ENCODE measurements around the gene TEF. TPM values are rescaled to one million over a fixed set of nuclear protein-coding genes. Genes with fewer than 3 reads are reported as not detected.
A peak's percentile ranks its signal among the peaks of the same experiment; 100 is the strongest.
"Not testable (repeated sequence)": the region's sequence is repeated elsewhere in the genome, so short reads cannot be mapped to it uniquely, and the experiment has no call there.

TEF gene
- polyA plus RNA-seq, 1 of the 3 experiments (the other 2 are of a cell fraction) = 3.6 TPM

DNA sequence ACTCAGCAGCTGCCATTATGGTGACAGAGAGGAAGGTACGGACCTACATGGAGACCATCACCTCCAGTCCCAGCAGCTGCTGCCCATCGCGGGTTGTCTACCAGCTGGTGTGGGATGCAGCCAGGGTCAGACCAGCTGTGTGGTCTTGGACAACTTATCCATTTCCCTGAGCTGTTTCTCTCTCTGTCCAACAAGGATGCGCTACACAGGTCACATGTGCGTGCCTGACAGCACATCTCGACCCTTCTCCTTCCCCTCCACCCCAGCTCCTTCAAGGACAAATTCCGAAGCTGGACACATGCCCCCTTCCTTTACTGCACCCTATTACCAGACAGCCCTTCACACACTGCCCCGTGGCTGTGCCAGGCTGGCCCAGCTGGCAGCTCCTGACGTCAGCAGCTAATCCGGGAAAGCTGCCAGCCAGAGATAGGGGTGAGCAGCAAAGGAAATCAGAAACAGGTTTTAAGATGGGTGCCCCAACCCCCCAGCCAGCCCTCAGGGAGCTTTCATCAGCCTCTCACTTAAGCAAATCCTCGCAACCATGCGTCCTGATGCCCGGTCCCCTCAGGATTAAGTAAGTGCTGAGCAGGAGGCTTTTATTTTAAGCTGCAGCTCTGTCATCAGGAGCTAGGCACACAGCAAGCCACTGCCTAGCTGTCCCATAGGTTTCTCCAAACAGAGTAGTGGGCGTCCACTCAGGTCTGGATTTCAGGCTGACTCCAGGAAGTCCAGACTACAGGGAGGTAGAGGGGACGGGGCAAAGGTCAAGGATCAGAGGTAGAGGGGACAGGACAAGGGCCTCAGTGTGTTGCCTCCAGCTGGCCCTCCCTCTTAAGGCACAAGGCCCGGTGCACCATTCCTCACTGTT lies 20.3 kb downstream of the TEF start (continued):
- TF ChIP-seq, protein P1, sequence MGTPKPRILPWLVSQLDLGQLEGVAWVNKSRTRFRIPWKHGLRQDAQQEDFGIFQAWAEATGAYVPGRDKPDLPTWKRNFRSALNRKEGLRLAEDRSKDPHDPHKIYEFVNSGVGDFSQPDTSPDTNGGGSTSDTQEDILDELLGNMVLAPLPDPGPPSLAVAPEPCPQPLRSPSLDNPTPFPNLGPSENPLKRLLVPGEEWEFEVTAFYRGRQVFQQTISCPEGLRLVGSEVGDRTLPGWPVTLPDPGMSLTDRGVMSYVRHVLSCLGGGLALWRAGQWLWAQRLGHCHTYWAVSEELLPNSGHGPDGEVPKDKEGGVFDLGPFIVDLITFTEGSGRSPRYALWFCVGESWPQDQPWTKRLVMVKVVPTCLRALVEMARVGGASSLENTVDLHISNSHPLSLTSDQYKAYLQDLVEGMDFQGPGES (IDR thresholded peaks at IDR 0.05; ENCODE audit: low read depth, low read length) = no peak
- TF ChIP-seq, protein P2, sequence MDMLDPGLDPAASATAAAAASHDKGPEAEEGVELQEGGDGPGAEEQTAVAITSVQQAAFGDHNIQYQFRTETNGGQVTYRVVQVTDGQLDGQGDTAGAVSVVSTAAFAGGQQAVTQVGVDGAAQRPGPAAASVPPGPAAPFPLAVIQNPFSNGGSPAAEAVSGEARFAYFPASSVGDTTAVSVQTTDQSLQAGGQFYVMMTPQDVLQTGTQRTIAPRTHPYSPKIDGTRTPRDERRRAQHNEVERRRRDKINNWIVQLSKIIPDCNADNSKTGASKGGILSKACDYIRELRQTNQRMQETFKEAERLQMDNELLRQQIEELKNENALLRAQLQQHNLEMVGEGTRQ (IDR thresholded peaks at IDR 0.05; ENCODE audit: borderline replicate concordance, low read depth, low read length) = no peak
- TF ChIP-seq FOXJ3 (CRISPR knock-in tag; IDR thresholded peaks at IDR 0.05) (0 out of 2 replicates have a peak, but pooled peaks have one; percentile 24), MXI1 (IDR thresholded peaks at IDR 0.05; ENCODE audit: low read depth, low read length) (no peak), CHD2 (IDR thresholded peaks at IDR 0.05; ENCODE audit: low read length, partially characterized antibody) (peak; percentile 64)

DNA sequence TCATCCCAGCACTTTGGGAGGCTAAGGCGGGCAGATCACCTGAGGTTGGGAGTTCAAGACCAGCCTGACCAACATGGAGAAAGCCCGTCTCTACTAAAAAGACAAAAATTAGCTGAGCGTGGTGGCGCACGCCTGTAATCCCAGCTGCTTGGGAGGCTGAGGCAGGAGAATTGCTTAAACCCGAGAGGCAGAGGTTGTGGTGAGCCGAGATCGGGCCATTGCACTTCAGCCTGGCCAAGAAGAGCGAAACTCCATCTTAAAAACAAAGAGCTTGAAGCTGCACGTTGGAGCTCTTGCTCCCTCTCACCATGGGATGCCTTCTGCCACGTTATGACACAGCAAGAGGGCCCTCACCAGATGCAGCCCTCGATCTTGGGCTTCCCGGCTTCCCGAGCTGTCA lies 21.1 kb downstream of the TEF start:
- CTCF ChIA-PET = interaction anchor here (1.1 to 5.7 kb wide), 9 partner anchors 21 to 218 kb away, joined by 3 to 69 read pairs (median 6); partner anchors contain the start of genes DESI1, TEF and XRCC6

DNA sequence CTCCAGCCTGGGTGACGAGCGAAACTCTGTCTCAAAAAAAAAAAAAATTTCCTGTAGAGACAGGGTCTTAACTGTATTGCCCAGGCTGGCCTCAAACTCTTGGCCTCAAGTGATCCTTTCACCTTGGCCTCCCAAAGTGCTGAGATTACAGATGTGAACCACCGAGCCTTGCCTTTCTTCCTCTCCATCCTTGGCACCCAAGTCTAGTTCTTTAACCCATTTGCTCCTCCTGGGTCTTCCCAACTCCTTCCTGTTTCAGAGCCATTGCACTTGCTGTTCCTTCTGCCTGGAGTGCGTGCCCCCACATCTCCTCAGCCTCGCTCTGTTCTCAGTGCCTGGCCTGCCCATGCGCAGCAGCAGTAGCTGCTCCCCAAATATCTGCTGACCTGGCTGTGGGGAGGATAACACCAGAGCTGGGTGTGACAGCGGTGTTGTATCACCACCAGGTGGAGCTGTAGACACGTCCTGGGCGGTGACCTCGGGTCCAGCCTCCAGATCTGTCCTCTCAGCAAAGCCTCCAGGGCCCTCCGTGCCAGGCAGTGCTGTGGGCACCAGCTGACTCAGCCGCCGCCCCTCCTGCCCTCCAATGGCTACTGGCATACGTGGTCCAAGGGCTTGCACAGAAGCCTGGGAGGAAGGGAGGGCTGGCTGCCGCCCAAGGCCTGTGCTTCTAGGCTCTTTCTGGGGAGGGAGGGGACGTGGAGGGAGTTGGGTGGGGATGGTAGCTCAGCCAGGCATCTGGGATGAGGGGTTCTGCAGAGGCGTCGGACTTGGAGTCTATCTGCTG lies 22.0 kb downstream of the TEF start:
- Histone ChIP-seq H3K9me2 (no peaks in the 10 kb centered on the region), H3K4me3 (ENCODE audit: low read depth in 2 of 2, low read length in 1 of 2) (no peak overlapping the region; a peak in 1 of 4 replicates), H4K20me1 (ENCODE audit: insufficient read depth) (no peaks in the 10 kb centered on the region), H3K9me3 (no peaks in the 10 kb centered on the region), H3F3A (replicated peaks; ENCODE audit: insufficient read depth) (no peaks in the 10 kb centered on the region), H3K9ac (no peak overlapping the region), H3K36me3 (replicated peaks in 1 of 2; ENCODE audit: control insufficient read depth in 1 of 2, insufficient read depth in 2 of 2, low read length in 1 of 2) (no peaks in the 10 kb centered on the region), H3K27me3 (ENCODE audit: insufficient read depth) (no peaks in the 10 kb centered on the region), H3K4me2 (no peak overlapping the region), H2AFZ (ENCODE audit: low read depth) (no peak overlapping the region), H3K79me2 (ENCODE audit: insufficient read depth) (no peaks in the 10 kb centered on the region), H3K27ac (ENCODE audit: low read depth in 2 of 2, low read length in 1 of 2) (no peak overlapping the region; a peak in 1 of 4 replicates), H3K4me1 (ENCODE audit: control insufficient read depth in 1 of 2, insufficient read depth in 2 of 2, low read depth in 1 of 2, low read length in 1 of 2) (peaks cover 10 to 16% of the 10 kb centered on the region in 2 experiments; a peak in 2 of 4 replicates)
- 40% methylated on average over 7 of the region's 18 CpGs for WGBS (ENCODE audit: low lambda C conversion rate)
- peak; percentile 82 for DNase-seq
- CTCF ChIA-PET = interaction anchor here (0.6 to 5.7 kb wide), 25 partner anchors 9 to 489 kb away, joined by 3 to 69 read pairs (median 4); partner anchors contain the start of genes TEF and TOB2
- POLR2A ChIA-PET = interaction anchor here (0.9 to 3.0 kb wide), 6 partner anchors 9 to 120 kb away, joined by 3 to 15 read pairs (median 4); partner anchors contain the start of genes ACO2, PHF5A, TEF and TOB2
- TF ChIP-seq TAF1 (IDR thresholded peaks at IDR 0.05; ENCODE audit: borderline replicate concordance, low read depth, low read length) (no peak), MEF2A (IDR thresholded peaks at IDR 0.05; ENCODE audit: borderline replicate concordance, low read depth) (no peak), MXI1 (IDR thresholded peaks at IDR 0.05; ENCODE audit: low read depth, low read length) (no peak), PBX3 (IDR thresholded peaks at IDR 0.05) (no peak), GABPA (IDR thresholded peaks at IDR 0.05; ENCODE audit: low read depth) (no peak), FOXJ3 (CRISPR knock-in tag; IDR thresholded peaks at IDR 0.05) (no peak), TEAD4 (IDR thresholded peaks at IDR 0.05; ENCODE audit: borderline replicate concordance, insufficient read depth) (no peak), TCF12 (IDR thresholded peaks at IDR 0.05) (no peak), RCOR1 (IDR thresholded peaks at IDR 0.05; ENCODE audit: low read length) (no peak), NRF1 (IDR thresholded peaks at IDR 0.05; ENCODE audit: low read depth, low read length) (peak; percentile 54)
- TF ChIP-seq, protein P3, sequence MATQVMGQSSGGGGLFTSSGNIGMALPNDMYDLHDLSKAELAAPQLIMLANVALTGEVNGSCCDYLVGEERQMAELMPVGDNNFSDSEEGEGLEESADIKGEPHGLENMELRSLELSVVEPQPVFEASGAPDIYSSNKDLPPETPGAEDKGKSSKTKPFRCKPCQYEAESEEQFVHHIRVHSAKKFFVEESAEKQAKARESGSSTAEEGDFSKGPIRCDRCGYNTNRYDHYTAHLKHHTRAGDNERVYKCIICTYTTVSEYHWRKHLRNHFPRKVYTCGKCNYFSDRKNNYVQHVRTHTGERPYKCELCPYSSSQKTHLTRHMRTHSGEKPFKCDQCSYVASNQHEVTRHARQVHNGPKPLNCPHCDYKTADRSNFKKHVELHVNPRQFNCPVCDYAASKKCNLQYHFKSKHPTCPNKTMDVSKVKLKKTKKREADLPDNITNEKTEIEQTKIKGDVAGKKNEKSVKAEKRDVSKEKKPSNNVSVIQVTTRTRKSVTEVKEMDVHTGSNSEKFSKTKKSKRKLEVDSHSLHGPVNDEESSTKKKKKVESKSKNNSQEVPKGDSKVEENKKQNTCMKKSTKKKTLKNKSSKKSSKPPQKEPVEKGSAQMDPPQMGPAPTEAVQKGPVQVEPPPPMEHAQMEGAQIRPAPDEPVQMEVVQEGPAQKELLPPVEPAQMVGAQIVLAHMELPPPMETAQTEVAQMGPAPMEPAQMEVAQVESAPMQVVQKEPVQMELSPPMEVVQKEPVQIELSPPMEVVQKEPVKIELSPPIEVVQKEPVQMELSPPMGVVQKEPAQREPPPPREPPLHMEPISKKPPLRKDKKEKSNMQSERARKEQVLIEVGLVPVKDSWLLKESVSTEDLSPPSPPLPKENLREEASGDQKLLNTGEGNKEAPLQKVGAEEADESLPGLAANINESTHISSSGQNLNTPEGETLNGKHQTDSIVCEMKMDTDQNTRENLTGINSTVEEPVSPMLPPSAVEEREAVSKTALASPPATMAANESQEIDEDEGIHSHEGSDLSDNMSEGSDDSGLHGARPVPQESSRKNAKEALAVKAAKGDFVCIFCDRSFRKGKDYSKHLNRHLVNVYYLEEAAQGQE (IDR thresholded peaks at IDR 0.05; ENCODE audit: low read depth, low read length) = no peak

More for the DNA sequence above, 21.1 kb downstream of the TEF start:
- DNase-seq; H3K36me3 ChIP-seq (replicated peaks in 1 of 2; ENCODE audit: control insufficient read depth in 1 of 2, insufficient read depth in 2 of 2, low read length in 1 of 2); H3K79me2 ChIP-seq (ENCODE audit: insufficient read depth); H3K9me3 ChIP-seq; H3K4me3 ChIP-seq (ENCODE audit: low read depth in 2 of 2, low read length in 1 of 2); H3K9ac ChIP-seq; H4K20me1 ChIP-seq (ENCODE audit: insufficient read depth); H3K4me2 ChIP-seq; H3F3A ChIP-seq (replicated peaks; ENCODE audit: insufficient read depth); H3K9me2 ChIP-seq; H3K27me3 ChIP-seq (ENCODE audit: insufficient read depth); H2AFZ ChIP-seq (ENCODE audit: low read depth): not testable (repeated sequence)
- Histone ChIP-seq H3K27ac (ENCODE audit: low read depth in 2 of 2, low read length in 1 of 2) (peak overlapping the region in 1 of 2 experiments; percentile 23; a peak in 2 of 4 replicates), H3K4me1 (ENCODE audit: control insufficient read depth in 1 of 2, insufficient read depth in 2 of 2, low read depth in 1 of 2, low read length in 1 of 2) (peaks cover 10 to 16% of the 10 kb centered on the region in 2 experiments; a peak in 2 of 4 replicates)
- POLR2A ChIA-PET = interaction anchor here (1.5 to 3.0 kb wide), 4 partner anchors 21 to 114 kb away, joined by 4 to 15 read pairs (median 7); partner anchors contain the start of genes ACO2, PHF5A, TEF and TOB2
- WGBS (ENCODE audit: low lambda C conversion rate) = 99% methylated on average over 7 of the region's 14 CpGs

All from SK-N-SH (cell line).